GM13977 (cell line): Measurements from ENCODE around the gene CYB5B.

Experiments
- DNase-seq: peaks from one replicate; pipeline ENCODE4 v3.0.0; 2012; ENCODE audit warnings: low spot score
- in situ Hi-C: fragments of 300-500 bp; cut with MboI; formaldehyde crosslinking; loops from one replicate; pipeline ENCODE4 v1.12.0; 2022; ENCODE audit warnings: low sequenced_read_pairs, low pct_unique_long_range_greater_than_20kb, mixed read lengths, inconsistent platforms; ENCODE audit not compliant: unreplicated experiment
- TF ChIP-seq, protein P1 (sequence below): IDR thresholded peaks from 2 replicates; pipeline ENCODE4 v1.5.1; 2012; ENCODE audit warnings: mild to moderate bottlenecking, control low read depth; ENCODE audit not compliant: insufficient read depth; ENCODE audit errors: extremely low read depth, missing control alignments

The CYB5B gene

DNA sequence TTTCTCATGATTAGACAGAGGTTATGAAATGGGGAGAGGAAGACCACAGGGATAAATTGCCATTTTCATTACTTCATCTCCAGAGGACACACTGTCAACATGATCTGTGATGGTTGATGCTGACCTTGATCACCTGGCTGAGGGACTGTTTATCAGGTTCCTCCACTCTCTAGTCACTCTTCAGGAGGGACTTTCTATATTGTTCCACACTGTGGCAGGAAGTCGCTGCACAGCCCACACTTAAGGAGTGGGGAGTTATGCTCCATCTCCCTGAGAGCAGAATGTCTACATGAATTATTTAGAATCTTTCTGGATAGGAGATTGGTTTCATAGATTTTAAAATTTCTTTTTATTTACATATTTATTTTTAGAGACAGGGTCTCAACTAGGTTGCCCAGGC lies 46.7 kb downstream of the CYB5B start:
- in situ Hi-C loops, result no loop called here
- TF ChIP-seq, protein P1, sequence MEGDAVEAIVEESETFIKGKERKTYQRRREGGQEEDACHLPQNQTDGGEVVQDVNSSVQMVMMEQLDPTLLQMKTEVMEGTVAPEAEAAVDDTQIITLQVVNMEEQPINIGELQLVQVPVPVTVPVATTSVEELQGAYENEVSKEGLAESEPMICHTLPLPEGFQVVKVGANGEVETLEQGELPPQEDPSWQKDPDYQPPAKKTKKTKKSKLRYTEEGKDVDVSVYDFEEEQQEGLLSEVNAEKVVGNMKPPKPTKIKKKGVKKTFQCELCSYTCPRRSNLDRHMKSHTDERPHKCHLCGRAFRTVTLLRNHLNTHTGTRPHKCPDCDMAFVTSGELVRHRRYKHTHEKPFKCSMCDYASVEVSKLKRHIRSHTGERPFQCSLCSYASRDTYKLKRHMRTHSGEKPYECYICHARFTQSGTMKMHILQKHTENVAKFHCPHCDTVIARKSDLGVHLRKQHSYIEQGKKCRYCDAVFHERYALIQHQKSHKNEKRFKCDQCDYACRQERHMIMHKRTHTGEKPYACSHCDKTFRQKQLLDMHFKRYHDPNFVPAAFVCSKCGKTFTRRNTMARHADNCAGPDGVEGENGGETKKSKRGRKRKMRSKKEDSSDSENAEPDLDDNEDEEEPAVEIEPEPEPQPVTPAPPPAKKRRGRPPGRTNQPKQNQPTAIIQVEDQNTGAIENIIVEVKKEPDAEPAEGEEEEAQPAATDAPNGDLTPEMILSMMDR, result no peak
- DNase-seq, result no peak

DNA sequence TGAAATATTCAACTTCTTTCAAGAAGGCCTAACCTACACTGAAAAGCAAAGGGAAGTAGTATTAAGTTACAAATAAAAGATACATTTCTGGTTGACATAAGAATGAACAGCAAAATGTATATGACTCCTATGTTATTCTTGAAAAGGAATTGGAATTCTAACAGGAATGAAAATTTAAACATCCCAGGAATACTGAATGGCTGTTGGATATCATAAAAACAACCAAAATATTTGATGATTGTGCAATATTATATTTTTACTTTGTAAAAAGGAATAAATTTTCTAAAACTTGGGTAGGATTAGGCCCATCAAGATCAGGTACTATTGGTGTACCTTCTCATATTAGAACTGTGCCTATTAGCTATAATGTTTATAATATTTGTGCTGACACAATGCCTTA lies 50.0 kb downstream of the CYB5B start:
- TF ChIP-seq, protein P1, result no peak
- in situ Hi-C loops, result no loop called here
- DNase-seq, result no peak

- TF ChIP-seq, protein P1, result no peak
- in situ Hi-C loops, result no loop called here
- DNase-seq, result no peak
Observed at GRCh38 chr16:69476920-69477443, 52.6 kb downstream of the CYB5B start.

- TF ChIP-seq, protein P1, result no peak
- no peak for DNase-seq
- in situ Hi-C loops, result no loop called here
Observed at GRCh38 chr16:69477546-69477945, 53.1 kb downstream of the CYB5B start.

GRCh38 chr16:69478685-69479084 lies 54.3 kb downstream of the CYB5B start:
- no peak for DNase-seq
- TF ChIP-seq, protein P1, result no peak
- in situ Hi-C loops, result no loop called here

- TF ChIP-seq, protein P1, result no peak
- DNase-seq, result no peak
- in situ Hi-C loops, result no loop called here
Observed at GRCh38 chr16:69479775-69480174, 55.4 kb downstream of the CYB5B start.

DNA sequence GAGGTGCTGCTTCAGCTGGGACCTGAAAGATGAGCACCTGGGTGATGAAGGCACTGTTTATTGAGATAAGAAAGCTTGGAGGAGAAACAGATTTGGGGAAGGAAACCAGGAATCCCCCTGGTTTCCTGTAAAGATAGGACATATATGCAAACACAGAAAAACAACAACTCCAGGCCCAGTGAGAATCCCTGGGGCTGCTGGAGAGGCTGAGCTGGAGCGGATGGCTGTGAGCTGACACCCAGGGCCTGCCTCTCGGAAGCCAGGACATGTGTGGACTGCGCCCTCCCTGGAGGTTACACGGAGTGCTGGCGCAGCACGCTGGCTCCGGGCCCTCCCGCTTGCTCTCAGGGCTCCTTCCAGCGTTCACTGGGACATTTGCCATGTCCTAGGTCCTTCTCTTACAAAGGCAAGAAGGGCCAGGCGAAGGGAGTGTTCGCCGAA lies 57.5 kb downstream of the CYB5B start:
- TF ChIP-seq, protein P1, result no peak
- DNase-seq, result no peak
- in situ Hi-C loops, result no loop called here
